Liver (tissue), 3 donors: ENCODE results near the gene MAOB.
A peak's percentile ranks its signal among the peaks of the same experiment; 100 is the strongest.

Experiments used
- MAX ChIP-seq: IDR thresholded peaks from 2 replicates; pipeline ENCODE4 v1.6.1; 2016; ENCODE audit warnings: antibody characterized with exemption
- RAD21 ChIP-seq, 2 donors: IDR thresholded peaks; 2 replicates each; pipeline ENCODE4 v1.6.1; 2016; ENCODE audit warnings: antibody characterized with exemption in 2 of 2, mild to moderate bottlenecking in 2 of 2
- TAF1 ChIP-seq: conservative IDR thresholded peaks from 2 replicates; pipeline ENCODE4 v1.6.1; 2016; ENCODE audit warnings: antibody characterized with exemption, mild to moderate bottlenecking
- TF ChIP-seq, protein P1 (sequence below): fragments of 150-350 bp; IDR thresholded peaks from 2 replicates; pipeline ENCODE4 v1.5.1; 2017; ENCODE audit warnings: improper control_type of control experiment, low read depth, low read length; ENCODE audit not compliant: missing input control
- donor health status: healthy.
- donor health status: healthy.

GRCh38 chrX:43878906-43879526, 3.2 kb downstream of the MAOB start:
- TF ChIP-seq, protein P1, sequence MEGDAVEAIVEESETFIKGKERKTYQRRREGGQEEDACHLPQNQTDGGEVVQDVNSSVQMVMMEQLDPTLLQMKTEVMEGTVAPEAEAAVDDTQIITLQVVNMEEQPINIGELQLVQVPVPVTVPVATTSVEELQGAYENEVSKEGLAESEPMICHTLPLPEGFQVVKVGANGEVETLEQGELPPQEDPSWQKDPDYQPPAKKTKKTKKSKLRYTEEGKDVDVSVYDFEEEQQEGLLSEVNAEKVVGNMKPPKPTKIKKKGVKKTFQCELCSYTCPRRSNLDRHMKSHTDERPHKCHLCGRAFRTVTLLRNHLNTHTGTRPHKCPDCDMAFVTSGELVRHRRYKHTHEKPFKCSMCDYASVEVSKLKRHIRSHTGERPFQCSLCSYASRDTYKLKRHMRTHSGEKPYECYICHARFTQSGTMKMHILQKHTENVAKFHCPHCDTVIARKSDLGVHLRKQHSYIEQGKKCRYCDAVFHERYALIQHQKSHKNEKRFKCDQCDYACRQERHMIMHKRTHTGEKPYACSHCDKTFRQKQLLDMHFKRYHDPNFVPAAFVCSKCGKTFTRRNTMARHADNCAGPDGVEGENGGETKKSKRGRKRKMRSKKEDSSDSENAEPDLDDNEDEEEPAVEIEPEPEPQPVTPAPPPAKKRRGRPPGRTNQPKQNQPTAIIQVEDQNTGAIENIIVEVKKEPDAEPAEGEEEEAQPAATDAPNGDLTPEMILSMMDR: no peak
- peak; percentile 38 for TF ChIP-seq MAX
- TF ChIP-seq RAD21 (IDR thresholded peaks at IDR 0.05): no peak
- TF ChIP-seq TAF1: no peak
